SJCRH30 (cell line): ENCODE data around the gene PTK6. TPM values are rescaled to one million over a fixed set of nuclear protein-coding genes. Genes with fewer than 3 reads are reported as not detected.
A peak's percentile ranks its signal among the peaks of the same experiment; 100 is the strongest.

Source experiments
- DNase-seq, 2 experiments: peaks; one replicate each; pipeline ENCODE4 v3.0.0-alpha.2; 2015 to 2020
- H3K27ac ChIP-seq: fragments of 250-450 bp; sonication (Bioruptor Pico); 2 replicates; pipeline ENCODE4 v1.5.1; 2020; ENCODE audit warnings: mild to moderate bottlenecking, moderate library complexity
- H3K27me3 ChIP-seq: fragments of 250-450 bp; sonication (Bioruptor Pico); 2 replicates; pipeline ENCODE4 v1.5.1; 2020; ENCODE audit warnings: mild to moderate bottlenecking, moderate library complexity
- H3K36me3 ChIP-seq: fragments of 250-450 bp; sonication (Bioruptor Pico); 2 replicates; pipeline ENCODE4 v1.5.1; 2020; ENCODE audit warnings: mild to moderate bottlenecking, moderate library complexity
- H3K4me1 ChIP-seq: fragments of 250-450 bp; sonication (Bioruptor Pico); 2 replicates; pipeline ENCODE4 v1.5.1; 2020; ENCODE audit warnings: mild to moderate bottlenecking, moderate library complexity
- H3K4me3 ChIP-seq: fragments of 250-450 bp; sonication (Bioruptor Pico); 2 replicates; pipeline ENCODE4 v1.5.1; 2020; ENCODE audit warnings: mild to moderate bottlenecking, moderate library complexity
- H3K9me3 ChIP-seq: fragments of 250-450 bp; sonication (Bioruptor Pico); replicated peaks from 2 replicates; pipeline ENCODE4 v1.5.1; 2020; ENCODE audit warnings: mild to moderate bottlenecking, moderate library complexity
- total RNA-seq: library from RNA; depleted of rRNA; stranded (reverse); fragments of >200 nt; shearing (Covaris generic); gene quantifications from 2 replicates; pipeline ENCODE4 v1.2.3, GENCODE V29; 2014

Gene PTK6
- total RNA-seq, 1 experiment from 2014 or later = 1.4 TPM

DNA sequence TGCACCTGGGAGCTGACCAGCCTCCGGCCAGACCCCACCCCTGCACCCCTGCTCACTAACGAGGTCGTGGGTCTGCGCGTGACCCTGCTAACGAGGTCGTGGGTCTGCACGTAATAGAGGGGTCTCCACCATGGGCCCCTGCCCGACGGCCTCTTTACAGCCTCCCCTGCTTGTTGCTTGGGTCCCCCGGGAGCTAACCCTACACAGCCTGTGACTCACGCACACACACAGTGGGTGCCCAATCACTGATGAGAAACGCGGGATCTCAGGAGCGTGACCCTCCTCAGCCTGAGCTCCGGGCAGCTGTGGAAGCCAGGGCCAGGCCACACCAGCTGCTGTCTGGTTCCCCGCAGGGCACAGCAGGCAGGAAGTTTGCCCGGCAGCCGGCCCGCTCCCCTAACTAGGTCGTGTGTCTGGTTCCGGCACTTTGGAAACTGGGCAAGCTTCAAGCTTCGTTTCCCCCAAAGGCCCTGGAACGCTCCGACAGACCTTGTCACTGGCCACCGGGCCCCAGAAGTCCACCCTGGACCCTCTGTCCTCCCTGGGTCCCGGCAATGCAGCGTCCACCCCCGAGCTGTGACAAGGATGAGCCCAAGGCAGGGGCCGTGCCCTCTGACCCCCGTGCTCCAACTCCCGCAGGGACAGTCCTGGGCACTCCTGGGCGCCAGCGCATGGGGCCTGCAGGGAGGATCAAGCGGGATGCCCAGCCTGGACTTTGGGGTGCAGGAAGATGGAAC is 767 bp downstream of the PTK6 start:
- H3K27me3 ChIP-seq = peaks cover 6% of the 10 kb centered on the region; the same call in 1 of the 2 replicates
- peak overlapping the region; percentile 80 for H3K27ac ChIP-seq
- no peaks in the 10 kb centered on the region for H3K36me3 ChIP-seq
- peak; percentile 97 to 98 for DNase-seq
- H3K4me1 ChIP-seq = peaks cover 23% of the 10 kb centered on the region
- H3K9me3 ChIP-seq = no peaks in the 10 kb centered on the region
- H3K4me3 ChIP-seq = no peak overlapping the region

DNA sequence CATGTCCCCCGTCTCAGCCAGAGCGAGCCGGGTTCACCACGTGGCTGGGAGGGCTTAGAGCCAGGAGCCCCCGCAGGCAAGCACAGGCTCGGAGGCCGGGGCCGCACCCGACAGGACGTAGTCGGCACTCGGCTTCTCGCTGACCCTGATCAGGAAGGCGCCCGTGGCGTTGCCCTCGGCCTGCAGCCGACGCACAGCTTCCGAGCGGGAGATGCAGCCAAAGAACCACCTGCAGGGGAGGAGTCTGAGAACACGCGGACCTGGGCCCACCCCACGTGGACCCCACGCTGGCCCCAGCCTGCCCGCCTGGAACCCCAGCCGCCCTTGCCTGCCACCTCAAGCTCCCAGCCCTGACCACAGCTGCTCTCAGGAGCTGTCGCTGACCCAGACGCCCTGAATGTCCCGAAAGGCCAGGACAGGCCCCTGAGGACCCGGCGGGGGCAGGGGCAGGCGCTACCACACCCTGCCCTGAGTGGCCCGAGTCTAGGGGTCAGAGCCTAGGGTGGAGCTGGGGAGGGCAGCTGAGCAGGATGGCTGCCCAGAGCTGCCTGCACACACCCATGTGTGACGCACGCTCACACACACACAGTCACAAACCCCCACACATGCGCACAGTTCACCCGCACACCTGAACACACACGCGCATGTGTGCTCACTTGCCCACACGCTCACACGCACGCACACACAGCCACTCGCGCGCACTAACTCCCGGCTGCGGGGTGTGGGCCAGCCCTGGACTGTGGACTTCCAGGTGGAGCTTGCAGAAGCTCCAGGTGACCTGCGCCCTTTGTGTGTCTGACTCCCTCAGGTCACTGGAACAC is 2.1 kb downstream of the PTK6 start:
- no peak overlapping the region for H3K27ac ChIP-seq
- H3K4me3 ChIP-seq = no peak overlapping the region
- H3K27me3 ChIP-seq = no peaks in the 10 kb centered on the region; the same call in 1 of the 2 replicates
- H3K4me1 ChIP-seq = peaks cover 23% of the 10 kb centered on the region
- no peaks in the 10 kb centered on the region for H3K9me3 ChIP-seq
- H3K36me3 ChIP-seq = no peaks in the 10 kb centered on the region
- no peak for DNase-seq

DNA sequence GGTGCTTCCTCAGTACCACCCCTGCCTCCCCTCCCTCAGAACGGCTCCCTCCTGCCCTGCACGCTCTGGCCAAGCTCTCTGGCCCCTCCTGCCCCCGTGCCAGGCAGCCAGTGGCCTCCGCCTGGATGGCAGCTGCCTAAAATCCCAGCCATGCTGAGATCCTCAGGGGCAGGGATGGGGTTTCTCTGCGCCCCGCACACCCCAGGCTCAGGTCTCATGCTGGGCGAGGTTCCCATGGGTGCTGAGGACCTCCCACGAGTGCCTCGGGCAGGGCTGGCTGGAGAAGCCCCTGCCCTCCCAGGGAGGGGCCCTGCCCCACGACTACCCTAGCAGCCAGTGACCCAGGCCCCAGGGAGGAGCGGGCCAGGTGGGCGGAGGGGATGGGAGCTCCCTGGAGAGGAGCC is 2.7 kb downstream of the PTK6 start:
- Histone ChIP-seq H3K36me3 (no peaks in the 10 kb centered on the region), H3K4me3 (no peak overlapping the region), H3K27ac (no peak overlapping the region), H3K4me1 (peaks cover 23% of the 10 kb centered on the region), H3K9me3 (no peaks in the 10 kb centered on the region), H3K27me3 (no peaks in the 10 kb centered on the region; the same call in 1 of the 2 replicates)
- no peak for DNase-seq

DNA sequence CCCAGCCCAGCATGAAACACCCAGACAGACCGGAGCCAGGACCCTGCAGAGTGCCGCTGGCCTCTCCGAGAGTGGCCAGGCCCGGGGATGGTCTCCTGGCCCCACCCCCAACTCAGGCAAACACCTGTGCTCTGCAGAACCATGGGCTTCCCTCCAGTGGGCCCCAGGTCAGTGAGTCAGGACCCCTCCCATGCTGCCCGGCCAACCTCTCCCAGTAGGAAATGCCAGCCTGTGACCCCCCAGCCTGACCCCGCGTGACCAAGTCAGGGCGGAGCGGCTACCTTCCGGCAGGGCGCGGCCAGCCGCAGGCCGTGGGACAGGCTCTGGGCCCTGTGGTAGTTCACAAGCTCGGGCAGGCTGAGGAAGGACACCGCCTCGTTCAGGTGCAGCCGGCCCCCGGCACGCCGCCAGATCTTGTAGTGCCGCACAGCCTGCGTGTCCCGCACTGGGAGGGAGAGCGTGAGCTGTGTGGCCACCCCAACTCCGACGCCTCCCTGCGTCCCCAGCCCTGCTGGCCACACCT is 3.2 kb downstream of the PTK6 start:
- no peak overlapping the region for H3K27ac ChIP-seq
- no peaks in the 10 kb centered on the region for H3K36me3 ChIP-seq
- H3K4me1 ChIP-seq = peaks cover 23% of the 10 kb centered on the region
- DNase-seq = no peak
- no peaks in the 10 kb centered on the region; the same call in 1 of the 2 replicates for H3K27me3 ChIP-seq
- H3K9me3 ChIP-seq = no peaks in the 10 kb centered on the region
- H3K4me3 ChIP-seq = no peak overlapping the region

DNA sequence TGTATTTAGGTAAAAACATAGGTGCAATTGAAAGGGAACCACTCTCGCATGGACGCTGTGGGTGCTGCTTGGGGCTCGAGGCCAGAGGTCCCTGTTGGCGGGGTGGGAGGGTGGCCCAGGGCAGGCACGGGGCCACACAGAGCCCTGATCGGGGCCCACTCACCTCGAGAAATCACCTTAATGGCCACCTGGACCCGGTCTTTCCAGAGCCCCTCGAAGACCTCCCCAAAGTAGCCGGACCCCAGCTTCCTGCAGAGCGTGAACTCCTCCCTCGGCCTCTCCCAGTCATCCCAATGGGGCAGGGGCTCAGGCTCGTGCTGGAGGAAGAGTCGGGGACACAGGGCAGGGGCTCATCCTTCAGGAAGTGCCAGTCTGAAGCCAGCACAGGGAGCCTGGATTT is 3.8 kb downstream of the PTK6 start:
- H3K9me3 ChIP-seq = no peaks in the 10 kb centered on the region
- H3K27ac ChIP-seq = no peak overlapping the region
- H3K4me1 ChIP-seq = peaks cover 23% of the 10 kb centered on the region
- DNase-seq = no peak
- H3K4me3 ChIP-seq = no peak overlapping the region
- H3K36me3 ChIP-seq = no peaks in the 10 kb centered on the region
- no peaks in the 10 kb centered on the region; the same call in 1 of the 2 replicates for H3K27me3 ChIP-seq

DNA sequence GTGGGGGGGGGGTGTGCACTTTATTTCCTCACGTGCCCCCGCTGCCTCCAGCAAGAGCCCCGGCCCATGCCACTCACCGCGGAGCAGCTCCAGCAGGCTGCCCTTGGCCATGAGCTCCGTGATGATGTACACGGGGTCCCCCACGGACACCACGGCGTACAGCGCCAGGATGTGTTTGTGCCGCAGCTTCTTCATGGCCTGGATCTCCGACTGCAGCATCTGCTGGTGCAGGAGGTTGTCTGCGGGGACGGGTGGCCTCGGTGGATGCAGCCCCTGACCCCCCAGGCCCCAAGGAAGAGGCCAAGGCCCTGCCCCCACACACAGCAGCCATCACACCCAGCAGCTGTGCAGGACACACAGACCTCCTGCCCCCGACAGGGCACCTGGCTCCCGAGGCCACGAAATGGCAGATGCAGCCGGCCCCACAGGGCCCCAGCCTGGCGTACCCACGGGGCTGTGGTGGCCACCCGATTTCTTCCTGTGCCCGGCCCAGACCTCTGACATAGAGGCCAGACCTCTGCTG is 4.7 kb downstream of the PTK6 start:
- Histone ChIP-seq H3K4me3 (no peak overlapping the region), H3K4me1 (peaks cover 22% of the 10 kb centered on the region), H3K36me3 (no peaks in the 10 kb centered on the region), H3K9me3 (no peaks in the 10 kb centered on the region), H3K27me3 (no peaks in the 10 kb centered on the region; the same call in 1 of the 2 replicates), H3K27ac (no peak overlapping the region)
- no peak for DNase-seq

DNA sequence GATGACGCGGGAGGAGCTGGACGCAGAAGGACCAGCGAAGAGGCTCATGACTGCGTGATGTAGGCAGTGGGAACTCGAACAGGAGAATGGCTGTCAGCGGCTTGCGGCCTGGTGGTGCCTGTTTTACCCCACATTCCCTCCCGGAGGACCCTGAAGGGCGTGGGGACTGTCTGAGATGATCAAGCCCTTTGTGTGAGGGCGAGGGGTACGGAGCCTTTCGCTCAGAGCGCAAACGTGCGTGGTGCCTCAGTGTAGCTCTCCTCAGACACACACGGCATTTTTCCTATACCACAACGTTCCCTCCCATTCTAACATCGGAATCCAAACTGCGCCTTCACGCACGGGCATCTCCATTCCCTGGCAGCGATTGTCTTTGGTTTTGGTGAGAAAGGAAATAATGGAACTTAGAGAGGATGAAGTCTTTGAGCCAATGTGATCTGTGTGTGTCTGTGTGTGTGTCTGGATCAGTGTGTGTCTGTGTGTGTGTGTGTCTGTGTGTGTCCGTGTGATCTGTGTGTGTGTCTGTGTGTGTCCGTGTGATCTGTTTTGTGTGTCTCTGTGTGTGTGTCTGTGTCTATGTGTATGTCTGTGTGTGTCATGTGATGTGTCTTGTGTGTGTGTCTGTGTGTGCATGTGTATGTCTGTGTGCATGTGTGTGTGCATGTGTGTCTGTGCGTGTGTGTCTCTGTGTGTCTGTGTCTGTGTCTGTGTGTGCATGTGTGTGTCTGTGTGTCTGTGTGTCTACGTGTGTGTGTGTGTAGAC is 5.3 kb downstream of the PTK6 start:
- Histone ChIP-seq H3K36me3 (no peaks in the 10 kb centered on the region), H3K4me3 (no peak overlapping the region), H3K9me3 (no peaks in the 10 kb centered on the region), H3K27me3 (no peaks in the 10 kb centered on the region; the same call in 1 of the 2 replicates), H3K4me1 (peaks cover 16% of the 10 kb centered on the region), H3K27ac (no peak overlapping the region)
- peak in 1 of 2 experiments; percentile 13 for DNase-seq

DNA sequence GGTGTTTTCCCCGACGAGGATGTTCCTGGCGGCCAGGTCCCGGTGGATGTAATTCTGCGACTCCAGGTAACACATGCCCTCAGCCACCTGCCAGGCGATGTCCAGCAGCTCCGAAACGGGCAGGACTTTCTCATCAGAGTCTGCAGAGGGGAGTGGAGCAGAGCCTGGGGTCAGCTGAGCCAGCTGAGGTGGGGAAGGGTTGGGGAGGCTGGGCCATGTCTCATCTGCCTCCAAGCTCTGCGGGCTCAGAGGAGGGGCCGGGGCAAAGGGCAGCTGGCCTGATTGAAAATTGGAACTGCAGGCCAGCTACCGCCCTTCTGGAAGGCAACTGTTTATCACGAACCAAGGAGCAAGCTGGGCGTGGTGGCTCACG is 6.4 kb downstream of the PTK6 start:
- no peaks in the 10 kb centered on the region for H3K9me3 ChIP-seq
- H3K4me3 ChIP-seq = no peak overlapping the region
- DNase-seq = no peak
- H3K27ac ChIP-seq = no peak overlapping the region
- no peaks in the 10 kb centered on the region for H3K36me3 ChIP-seq
- no peaks in the 10 kb centered on the region; the same call in 1 of the 2 replicates for H3K27me3 ChIP-seq
- H3K4me1 ChIP-seq = peaks cover 9% of the 10 kb centered on the region; the same call in 1 of the 2 replicates

DNA sequence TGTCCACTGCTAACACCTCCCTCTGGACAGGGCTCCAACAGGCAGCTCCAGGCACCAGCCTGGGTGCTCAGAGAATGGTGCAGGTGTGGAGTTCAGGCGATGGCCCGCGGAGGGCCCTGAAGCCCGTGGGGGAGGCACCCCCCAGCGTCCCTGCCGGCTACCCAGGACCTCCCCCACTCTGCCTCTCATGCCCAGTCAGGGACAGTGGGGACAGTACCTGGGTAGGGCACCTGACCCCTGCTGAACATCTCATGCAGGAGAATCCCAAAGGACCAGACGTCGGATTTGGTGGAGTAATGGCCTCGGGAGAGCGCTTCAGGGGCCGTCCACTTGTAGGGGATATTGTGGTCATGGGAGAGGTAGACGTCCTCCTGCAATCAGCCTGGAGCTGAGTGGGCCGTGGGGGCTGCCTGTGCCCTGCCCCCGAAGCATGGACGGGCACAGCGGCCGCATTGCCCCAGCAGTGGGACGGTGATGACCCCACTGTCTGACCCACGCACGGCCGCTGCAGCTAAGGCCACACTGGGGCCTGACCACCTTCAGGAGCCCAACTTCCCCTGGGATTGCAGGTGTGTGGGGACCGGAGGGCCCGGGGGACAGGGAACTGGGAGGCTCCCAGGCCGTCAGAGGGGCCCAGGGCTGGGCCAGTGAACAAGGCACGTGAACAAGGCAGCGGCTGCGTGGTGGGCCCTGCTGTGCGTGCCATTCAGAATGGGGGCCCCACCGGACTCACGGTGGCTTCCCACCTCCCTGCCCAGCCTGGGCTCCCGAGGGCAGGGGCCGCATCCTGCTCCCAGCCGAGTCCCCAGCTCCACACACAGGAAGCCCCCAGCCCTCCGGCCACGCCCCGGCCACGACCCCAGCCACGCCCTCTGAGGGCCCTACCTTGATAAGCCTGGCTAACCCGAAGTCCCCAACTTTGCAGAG is 7.1 kb downstream of the PTK6 start:
- DNase-seq = peak in 1 of 2 experiments; percentile 19
- H3K27ac ChIP-seq = no peak overlapping the region
- H3K9me3 ChIP-seq = no peaks in the 10 kb centered on the region
- H3K4me3 ChIP-seq = no peak overlapping the region
- H3K36me3 ChIP-seq = no peaks in the 10 kb centered on the region
- H3K4me1 ChIP-seq = peaks cover 6% of the 10 kb centered on the region; the same call in 1 of the 2 replicates
- no peaks in the 10 kb centered on the region; the same call in 1 of the 2 replicates for H3K27me3 ChIP-seq

DNA sequence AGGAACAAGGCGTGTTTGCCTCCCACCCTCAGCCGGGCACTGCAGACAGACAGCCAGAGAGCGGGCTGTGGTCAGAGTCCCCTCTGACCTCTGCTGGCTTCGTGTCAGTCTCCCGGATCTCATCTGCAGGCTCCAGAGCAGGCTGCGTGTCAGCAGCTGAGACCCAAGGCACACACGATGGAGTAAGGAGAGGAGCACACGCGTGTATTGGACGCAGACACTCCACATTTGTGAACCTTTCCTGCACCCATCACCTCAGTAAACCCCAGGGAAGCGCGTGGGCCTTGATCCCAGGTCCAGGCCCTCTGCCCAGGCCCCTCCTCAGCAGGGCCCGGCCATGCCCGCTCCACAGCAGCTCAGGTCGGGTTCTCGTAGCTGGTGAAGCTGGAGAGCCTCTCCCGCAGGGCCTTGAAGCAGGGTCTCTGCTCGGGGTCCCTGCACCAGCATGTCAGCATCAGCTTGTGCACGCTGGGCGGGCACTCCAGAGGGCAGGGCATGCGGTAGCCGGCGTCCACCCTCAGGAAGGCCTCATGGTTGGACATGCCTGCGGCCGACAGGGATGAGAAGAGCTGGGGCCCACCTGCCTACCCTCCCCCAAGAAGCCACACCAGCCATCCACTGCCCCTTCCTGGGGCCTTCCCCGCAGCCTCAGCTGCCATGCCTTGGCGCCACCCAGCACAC is 7.9 kb downstream of the PTK6 start:
- H3K27ac ChIP-seq = no peak overlapping the region
- no peak overlapping the region for H3K4me3 ChIP-seq
- H3K27me3 ChIP-seq = no peaks in the 10 kb centered on the region; the same call in 1 of the 2 replicates
- no peaks in the 10 kb centered on the region for H3K9me3 ChIP-seq
- H3K4me1 ChIP-seq = no peaks in the 10 kb centered on the region
- no peak for DNase-seq
- H3K36me3 ChIP-seq = no peaks in the 10 kb centered on the region

DNA sequence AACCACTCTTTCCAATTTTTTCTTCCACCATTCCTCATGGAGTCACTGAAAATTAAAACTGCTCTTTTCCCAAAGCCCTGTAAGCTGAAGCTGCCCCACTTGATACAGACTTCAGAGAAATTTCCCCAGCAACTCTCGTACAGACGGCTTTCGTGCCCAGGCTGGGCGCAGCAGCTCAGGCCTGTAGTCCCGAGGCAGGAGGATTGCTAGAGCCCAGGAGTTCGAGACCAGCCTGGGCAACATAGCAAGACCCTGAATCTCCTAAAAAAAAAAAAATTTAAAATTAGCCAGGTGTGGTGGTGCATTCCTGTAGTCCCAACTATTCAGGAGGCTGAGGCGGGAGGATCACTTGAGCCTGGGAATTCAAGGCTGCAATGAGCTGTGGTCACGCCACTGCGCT is 10.0 kb downstream of the PTK6 start:
- no peak for DNase-seq
- no peak overlapping the region for H3K4me3 ChIP-seq
- H3K36me3 ChIP-seq = peaks cover 14% of the 10 kb centered on the region
- H3K9me3 ChIP-seq = no peaks in the 10 kb centered on the region
- no peaks in the 10 kb centered on the region; the same call in 1 of the 2 replicates for H3K4me1 ChIP-seq
- no peak overlapping the region for H3K27ac ChIP-seq
- H3K27me3 ChIP-seq = no peaks in the 10 kb centered on the region

DNA sequence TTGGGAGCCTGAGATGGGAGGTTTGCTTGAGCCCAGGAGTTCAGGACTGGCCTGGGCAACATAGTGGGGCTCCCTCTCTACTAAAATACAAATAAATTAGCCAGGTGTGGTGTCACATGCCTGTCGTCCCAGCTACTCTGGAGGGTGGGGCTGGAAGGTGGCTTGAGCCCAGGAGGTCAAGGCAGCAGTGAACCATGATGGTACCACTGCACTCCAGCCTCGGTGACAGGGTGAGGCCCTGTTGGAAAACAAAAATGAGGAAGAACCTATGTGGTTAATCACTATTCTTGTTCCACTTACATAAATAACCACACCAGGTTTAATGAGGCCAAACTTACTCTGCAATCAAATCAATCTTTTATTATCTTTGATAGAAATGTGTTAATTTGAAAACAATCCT is 11.2 kb downstream of the PTK6 start:
- H3K36me3 ChIP-seq = peaks cover 23% of the 10 kb centered on the region
- H3K27me3 ChIP-seq = no peaks in the 10 kb centered on the region
- no peaks in the 10 kb centered on the region; the same call in 1 of the 2 replicates for H3K4me1 ChIP-seq
- H3K4me3 ChIP-seq = no peak overlapping the region
- no peak overlapping the region for H3K27ac ChIP-seq
- H3K9me3 ChIP-seq = no peaks in the 10 kb centered on the region
- DNase-seq = no peak

DNA sequence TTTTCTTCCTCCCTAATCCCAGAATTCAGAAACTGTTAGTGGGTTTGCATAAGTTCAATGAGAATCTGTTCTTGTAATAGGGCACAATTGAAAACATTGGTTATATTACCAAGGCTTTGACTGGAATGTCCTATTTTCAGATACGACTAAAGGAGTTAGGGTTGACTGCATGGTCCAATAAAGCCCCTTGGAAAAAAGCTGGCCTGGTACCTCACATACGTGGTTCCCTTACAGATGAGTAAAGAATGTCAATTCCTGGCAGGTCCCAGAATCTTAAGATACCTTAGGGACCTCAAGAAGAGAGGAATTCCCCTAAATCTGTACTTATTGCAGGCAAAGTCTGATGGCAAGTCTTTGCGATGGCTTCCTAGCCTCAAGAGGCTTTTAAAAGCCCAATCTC is 12.0 kb downstream of the PTK6 start:
- peaks cover 23% of the 10 kb centered on the region for H3K36me3 ChIP-seq
- no peaks in the 10 kb centered on the region; the same call in 1 of the 2 replicates for H3K4me1 ChIP-seq
- no peak for DNase-seq
- no peak overlapping the region for H3K4me3 ChIP-seq
- no peaks in the 10 kb centered on the region for H3K27me3 ChIP-seq
- H3K9me3 ChIP-seq = no peaks in the 10 kb centered on the region
- H3K27ac ChIP-seq = no peak overlapping the region
